DMS 273 treated with DMSO at 0.1 percent for 48 hours (cell line): ENCODE data around the gene DLL1.
"Not testable (repeated sequence)": the region's sequence is repeated elsewhere in the genome, so short reads cannot be mapped to it uniquely, and the experiment has no call there.

ENCODE experiments used
- DNase-seq: peaks from one replicate; lab custom pipeline; 2025; lab: John Stamatoyannopoulos, UW

Gene DLL1

GRCh38 chr6:170268216-170269129, 22.4 kb downstream of the DLL1 start:
- no peak for DNase-seq

GRCh38 chr6:170267688-170268087, 23.2 kb downstream of the DLL1 start:
- no peak for DNase-seq

- no peak for DNase-seq
Measured at GRCh38 chr6:170266061-170266825, 24.6 kb downstream of the DLL1 start.

GRCh38 chr6:170265655-170266054, 25.2 kb downstream of the DLL1 start:
- no peak for DNase-seq

GRCh38 chr6:170264644-170265043, 26.2 kb downstream of the DLL1 start:
- DNase-seq: not testable (repeated sequence)

- no peak for DNase-seq
Measured at GRCh38 chr6:170264086-170264485, 26.8 kb downstream of the DLL1 start.

GRCh38 chr6:170263410-170263809, 27.5 kb downstream of the DLL1 start:
- DNase-seq: no peak

GRCh38 chr6:170262489-170263088, 28.3 kb downstream of the DLL1 start:
- DNase-seq: no peak

GRCh38 chr6:170261643-170262488, 29.0 kb downstream of the DLL1 start:
- DNase-seq: no peak

GRCh38 chr6:170260686-170261085, 30.2 kb downstream of the DLL1 start:
- DNase-seq: no peak

- DNase-seq: no peak
Measured at GRCh38 chr6:170259278-170259677, 31.6 kb downstream of the DLL1 start.

- DNase-seq: no peak
Measured at GRCh38 chr6:170258407-170258806, 32.5 kb downstream of the DLL1 start.

GRCh38 chr6:170257376-170257775, 33.5 kb downstream of the DLL1 start:
- no peak for DNase-seq

GRCh38 chr6:170256641-170257040, 34.2 kb downstream of the DLL1 start:
- no peak for DNase-seq

GRCh38 chr6:170255426-170256125, 35.3 kb downstream of the DLL1 start:
- DNase-seq: no peak

- DNase-seq: no peak
Measured at GRCh38 chr6:170254315-170255213, 36.3 kb downstream of the DLL1 start.

- no peak for DNase-seq
Measured at GRCh38 chr6:170253910-170254269, 37.0 kb downstream of the DLL1 start.

GRCh38 chr6:170253226-170253909, 37.5 kb downstream of the DLL1 start:
- no peak for DNase-seq

- no peak for DNase-seq
Measured at GRCh38 chr6:170251776-170252571, 38.9 kb downstream of the DLL1 start.
